K562 (cell line): ENCODE measurements around the gene CHML. TPM values are rescaled to one million over a fixed set of nuclear protein-coding genes. Genes with fewer than 3 reads are reported as not detected.
A peak's percentile ranks its signal among the peaks of the same experiment; 100 is the strongest.

ENCODE experiments used
- CREBBP ChIP-seq: IDR thresholded peaks from one replicate; pipeline ENCODE4 v1.6.1; 2012; ENCODE audit warnings: low read depth, mild to moderate bottlenecking, control low read depth, inconsistent platforms, low read length
- FOXM1 ChIP-seq, 2 experiments: fragments of 450-650 bp in 1 of 2; sonication (generic) in 1 of 2; formaldehyde crosslinking in 1 of 2; IDR thresholded peaks; 2 replicates each; pipeline versions ENCODE4 v1.6.1 to v1.9.0; 2017 to 2022; ENCODE audit warnings: low read depth in 2 of 2, mild to moderate bottlenecking in 2 of 2, missing genetic modification reagents in 1 of 2, moderate library complexity in 1 of 2
- ILK ChIP-seq: fragments of 450-650 bp; IDR thresholded peaks from 2 replicates; pipeline ENCODE4 v1.6.1; 2016; ENCODE audit warnings: missing genetic modification characterization, low read depth, mild to moderate bottlenecking, missing compliant biosample characterization, moderate library complexity, borderline replicate concordance
- L3MBTL2 ChIP-seq: fragments of 450-650 bp; IDR thresholded peaks from 2 replicates; pipeline ENCODE4 v1.6.1; 2016; ENCODE audit warnings: mild to moderate bottlenecking, moderate library complexity
- MED1 ChIP-seq: sonication (generic); formaldehyde crosslinking; IDR thresholded peaks from 2 replicates; pipeline ENCODE4 v1.8.1; 2023; ENCODE audit warnings: missing genetic modification reagents, borderline replicate concordance
- MEIS2 ChIP-seq: fragments of 450-650 bp; IDR thresholded peaks from 2 replicates; pipeline ENCODE4 v1.6.1; 2014; ENCODE audit warnings: mild to moderate bottlenecking; ENCODE audit not compliant: partially characterized antibody
- NCOA4 ChIP-seq: fragments of 450-650 bp; IDR thresholded peaks from 2 replicates; pipeline ENCODE4 v1.6.1; 2018; ENCODE audit warnings: mild to moderate bottlenecking; ENCODE audit not compliant: partially characterized antibody
- PCBP2 ChIP-seq: fragments of 200-400 bp; formaldehyde crosslinking; IDR thresholded peaks from 2 replicates; pipeline ENCODE4 v1.6.1; 2018; ENCODE audit warnings: low read length, low read depth, mild to moderate bottlenecking, moderate library complexity; ENCODE audit not compliant: poor library complexity, severe bottlenecking
- POLR3A ChIP-seq: IDR thresholded peaks from 2 replicates; pipeline ENCODE4 v1.6.1; 2011; ENCODE audit warnings: borderline replicate concordance, mild to moderate bottlenecking, moderate library complexity; ENCODE audit not compliant: insufficient read length, insufficient read depth; ENCODE audit errors: extremely low read depth
- PPARD ChIP-seq: fragments of 250-450 bp; sonication (Bioruptor Pico); IDR thresholded peaks from 2 replicates; pipeline ENCODE4 v1.8.0; 2022; ENCODE audit warnings: inconsistent platforms, mild to moderate bottlenecking, moderate library complexity
- PTRF ChIP-seq: fragments of 450-650 bp; IDR thresholded peaks from 2 replicates; pipeline ENCODE4 v1.6.1; 2016; ENCODE audit warnings: mild to moderate bottlenecking, missing genetic modification characterization, missing compliant biosample characterization
- SIN3A ChIP-seq, 2 experiments: fragments of 150-350 bp in 1 of 2; IDR thresholded peaks; 2 replicates each; pipeline ENCODE4 v1.6.1; 2011 to 2016; ENCODE audit warnings: borderline replicate concordance in 2 of 2, low read depth in 2 of 2, low read length in 2 of 2, mild to moderate bottlenecking in 2 of 2, moderate library complexity in 2 of 2; ENCODE audit not compliant: control insufficient read depth in 1 of 2
- TCF3 ChIP-seq: sonication (generic); formaldehyde crosslinking; IDR thresholded peaks from 2 replicates; pipeline ENCODE4 v1.4.0; 2020; ENCODE audit warnings: mild to moderate bottlenecking, missing genetic modification reagents
- TRIM28 ChIP-seq: fragments of 450-650 bp; IDR thresholded peaks from 2 replicates; pipeline ENCODE4 v1.6.1; 2017
- ZNF12 ChIP-seq: sonication (generic); formaldehyde crosslinking; IDR thresholded peaks from 2 replicates; pipeline ENCODE4 v1.4.0; 2020; ENCODE audit warnings: mild to moderate bottlenecking, missing genetic modification reagents
- ZNF239 ChIP-seq: fragments of 250-450 bp; sonication (Bioruptor Pico); IDR thresholded peaks from 2 replicates; pipeline ENCODE4 v1.4.0; 2020; ENCODE audit warnings: mild to moderate bottlenecking
- ZNF766 ChIP-seq: fragments of 200-800 bp; sonication (Bioruptor generic); conservative IDR thresholded peaks from 2 replicates; pipeline ENCODE4 v1.6.1; 2016; ENCODE audit warnings: missing genetic modification characterization, missing compliant biosample characterization
- polyA plus RNA-seq, 8 experiments: library from polyadenylated mRNA; depleted of rRNA in 4 of 8; stranded (reverse) in 5 of 8; unstranded in 3 of 8; fragments of >200 nt; fragmentation: Nextera tagmentation in 2 of 8; fragmentation: Illumina TruSeq in 1 of 8; extraction: Ambion mirVana in 2 of 8; extraction: Trizol in 1 of 8; gene quantifications; 2 replicates each; pipeline versions ENCODE4 v1.2.1 to v1.2.3, GENCODE V29; 2011 to 2014; ENCODE audit warnings: inconsistent platforms in 1 of 8, missing spikeins in 1 of 8
- total RNA-seq, 7 experiments: library from RNA; depleted of rRNA in 6 of 7; stranded (reverse); fragments of >200 nt in 6 of 7; fragmentation: Illumina TruSeq in 2 of 7; extraction: Trizol in 2 of 7; gene quantifications; 2 replicates each; pipeline versions ENCODE4 v1.2.1 to v1.2.3, GENCODE V29; 2011 to 2021; ENCODE audit warnings: low replicate concordance in 1 of 7
- TF ChIP-seq, protein P1 (sequence below): IDR thresholded peaks from 2 replicates; pipeline ENCODE4 v1.6.1; 2012; ENCODE audit warnings: low read depth, low read length, improper control_type of control experiment, borderline replicate concordance
- TF ChIP-seq, protein P2 (sequence below): sonication (generic); formaldehyde crosslinking; IDR thresholded peaks from 2 replicates; pipeline ENCODE4 v1.8.1; 2023; ENCODE audit warnings: mild to moderate bottlenecking, missing genetic modification reagents
- TF ChIP-seq, protein P3 (sequence below), 2 experiments: fragments of 450-650 bp in 1 of 2; IDR thresholded peaks; 2 replicates each; pipeline ENCODE4 v1.6.1; 2011 to 2017; ENCODE audit warnings: low read depth in 2 of 2, antibody characterized with exemption in 1 of 2, borderline replicate concordance in 1 of 2, low read length in 1 of 2, mild to moderate bottlenecking in 1 of 2, mixed read lengths in 1 of 2; ENCODE audit not compliant: control insufficient read depth in 1 of 2
- TF ChIP-seq, protein P4 (sequence below): fragments of 250-450 bp; sonication (Bioruptor Pico); IDR thresholded peaks from 2 replicates; pipeline ENCODE4 v1.6.1; 2021; ENCODE audit warnings: mild to moderate bottlenecking

CHML gene
- total and polyA plus RNA-seq, 9 of the 15 experiments (the other 6 are each of a cell fraction or from before 2014, with no cell fraction given): 13.0 to 88.3 (median 62.8) TPM

DNA sequence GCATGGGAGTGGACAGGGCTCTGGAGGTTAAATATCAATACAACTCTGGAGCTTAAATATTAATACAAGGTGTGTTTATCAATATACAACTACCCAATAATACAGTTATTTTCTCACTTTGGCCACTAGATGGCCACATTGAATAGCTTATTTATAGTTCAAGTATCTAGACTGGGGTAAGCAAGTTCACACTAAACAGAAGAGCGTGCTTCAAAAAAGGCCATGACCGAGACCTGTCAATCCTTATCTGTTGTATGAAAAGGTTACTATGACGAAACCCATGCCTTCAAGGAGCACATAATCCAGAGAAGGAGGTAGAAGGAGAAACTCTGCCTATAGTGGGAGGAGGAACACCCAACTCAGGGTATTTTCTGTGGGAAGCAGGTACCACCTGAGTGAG lies 29.1 kb downstream of the CHML start (continued):
- TF ChIP-seq ZNF766 (CRISPR knock-in tag): no peak
- TF ChIP-seq, protein P1, sequence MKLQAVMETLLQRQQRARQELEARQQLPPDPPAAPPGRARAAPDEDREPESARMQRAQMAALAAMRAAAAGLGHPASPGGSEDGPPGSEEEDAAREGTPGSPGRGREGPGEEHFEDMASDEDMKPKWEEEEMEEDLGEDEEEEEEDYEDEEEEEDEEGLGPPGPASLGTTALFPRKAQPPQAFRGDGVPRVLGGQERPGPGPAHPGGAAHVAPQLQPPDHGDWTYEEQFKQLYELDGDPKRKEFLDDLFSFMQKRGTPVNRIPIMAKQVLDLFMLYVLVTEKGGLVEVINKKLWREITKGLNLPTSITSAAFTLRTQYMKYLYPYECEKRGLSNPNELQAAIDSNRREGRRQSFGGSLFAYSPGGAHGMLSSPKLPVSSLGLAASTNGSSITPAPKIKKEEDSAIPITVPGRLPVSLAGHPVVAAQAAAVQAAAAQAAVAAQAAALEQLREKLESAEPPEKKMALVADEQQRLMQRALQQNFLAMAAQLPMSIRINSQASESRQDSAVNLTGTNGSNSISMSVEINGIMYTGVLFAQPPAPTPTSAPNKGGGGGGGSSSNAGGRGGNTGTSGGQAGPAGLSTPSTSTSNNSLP: peak; percentile 66; the same call in 1 of the 2 replicates
- peak; percentile 95 for TF ChIP-seq ZNF12 (CRISPR knock-in tag)
- TF ChIP-seq, protein P2, sequence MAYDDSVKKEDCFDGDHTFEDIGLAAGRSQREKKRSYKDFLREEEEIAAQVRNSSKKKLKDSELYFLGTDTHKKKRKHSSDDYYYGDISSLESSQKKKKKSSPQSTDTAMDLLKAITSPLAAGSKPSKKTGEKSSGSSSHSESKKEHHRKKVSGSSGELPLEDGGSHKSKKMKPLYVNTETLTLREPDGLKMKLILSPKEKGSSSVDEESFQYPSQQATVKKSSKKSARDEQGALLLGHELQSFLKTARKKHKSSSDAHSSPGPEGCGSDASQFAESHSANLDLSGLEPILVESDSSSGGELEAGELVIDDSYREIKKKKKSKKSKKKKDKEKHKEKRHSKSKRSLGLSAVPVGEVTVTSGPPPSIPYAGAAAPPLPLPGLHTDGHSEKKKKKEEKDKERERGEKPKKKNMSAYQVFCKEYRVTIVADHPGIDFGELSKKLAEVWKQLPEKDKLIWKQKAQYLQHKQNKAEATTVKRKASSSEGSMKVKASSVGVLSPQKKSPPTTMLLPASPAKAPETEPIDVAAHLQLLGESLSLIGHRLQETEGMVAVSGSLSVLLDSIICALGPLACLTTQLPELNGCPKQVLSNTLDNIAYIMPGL (CRISPR knock-in tag): no peak
- TF ChIP-seq POLR3A: no peak
- TF ChIP-seq MEIS2: peak; percentile 93
- TF ChIP-seq SIN3A (IDR thresholded peaks at IDR 0.05; ENCODE audit: borderline replicate concordance in 2 of 2, control insufficient read depth in 1 of 2, low read depth in 2 of 2, low read length in 2 of 2): 0 out of 4 replicates have a peak, but pooled peaks of 1 of the 2 experiments have one; percentile 35
- no peak for TF ChIP-seq MED1
- peak; percentile 82 for TF ChIP-seq L3MBTL2
- TF ChIP-seq NCOA4: no peak
- 0 out of 2 replicates have a peak, but pooled peaks have one; percentile 1 for TF ChIP-seq PTRF (tag)
- TF ChIP-seq PPARD (CRISPR knock-in tag): no peak
- peak; percentile 54 for TF ChIP-seq FOXM1 (IDR thresholded peaks at IDR 0.05; ENCODE audit: low read depth)
- TF ChIP-seq FOXM1 (CRISPR knock-in tag; IDR thresholded peaks at IDR 0.05; ENCODE audit: low read depth): no peak
- no peak for TF ChIP-seq TCF3 (CRISPR knock-in tag)
- 0 out of 2 replicates have a peak, but pooled peaks have one; percentile 67 for TF ChIP-seq TRIM28
- TF ChIP-seq CREBBP: no peak
- TF ChIP-seq, protein P3, sequence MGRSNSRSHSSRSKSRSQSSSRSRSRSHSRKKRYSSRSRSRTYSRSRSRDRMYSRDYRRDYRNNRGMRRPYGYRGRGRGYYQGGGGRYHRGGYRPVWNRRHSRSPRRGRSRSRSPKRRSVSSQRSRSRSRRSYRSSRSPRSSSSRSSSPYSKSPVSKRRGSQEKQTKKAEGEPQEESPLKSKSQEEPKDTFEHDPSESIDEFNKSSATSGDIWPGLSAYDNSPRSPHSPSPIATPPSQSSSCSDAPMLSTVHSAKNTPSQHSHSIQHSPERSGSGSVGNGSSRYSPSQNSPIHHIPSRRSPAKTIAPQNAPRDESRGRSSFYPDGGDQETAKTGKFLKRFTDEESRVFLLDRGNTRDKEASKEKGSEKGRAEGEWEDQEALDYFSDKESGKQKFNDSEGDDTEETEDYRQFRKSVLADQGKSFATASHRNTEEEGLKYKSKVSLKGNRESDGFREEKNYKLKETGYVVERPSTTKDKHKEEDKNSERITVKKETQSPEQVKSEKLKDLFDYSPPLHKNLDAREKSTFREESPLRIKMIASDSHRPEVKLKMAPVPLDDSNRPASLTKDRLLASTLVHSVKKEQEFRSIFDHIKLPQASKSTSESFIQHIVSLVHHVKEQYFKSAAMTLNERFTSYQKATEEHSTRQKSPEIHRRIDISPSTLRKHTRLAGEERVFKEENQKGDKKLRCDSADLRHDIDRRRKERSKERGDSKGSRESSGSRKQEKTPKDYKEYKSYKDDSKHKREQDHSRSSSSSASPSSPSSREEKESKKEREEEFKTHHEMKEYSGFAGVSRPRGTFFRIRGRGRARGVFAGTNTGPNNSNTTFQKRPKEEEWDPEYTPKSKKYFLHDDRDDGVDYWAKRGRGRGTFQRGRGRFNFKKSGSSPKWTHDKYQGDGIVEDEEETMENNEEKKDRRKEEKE (IDR thresholded peaks at IDR 0.05; ENCODE audit: borderline replicate concordance in 1 of 2, control insufficient read depth in 1 of 2, low read depth in 2 of 2, low read length in 1 of 2): no peak
- no peak for TF ChIP-seq ZNF239 (CRISPR knock-in tag)
- no peak for TF ChIP-seq ILK (tag)
- TF ChIP-seq PCBP2: no peak
- TF ChIP-seq, protein P4, sequence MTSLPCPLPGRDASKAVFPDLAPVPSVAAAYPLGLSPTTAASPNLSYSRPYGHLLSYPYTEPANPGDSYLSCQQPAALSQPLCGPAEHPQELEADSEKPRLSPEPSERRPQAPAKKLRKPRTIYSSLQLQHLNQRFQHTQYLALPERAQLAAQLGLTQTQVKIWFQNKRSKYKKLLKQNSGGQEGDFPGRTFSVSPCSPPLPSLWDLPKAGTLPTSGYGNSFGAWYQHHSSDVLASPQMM (CRISPR knock-in tag): no peak
